Activated CD4-positive, alpha-beta T cell treated with anti-CD3 and anti-CD28 coated beads, Interleukin-2, amount 50 U/mL, for 4 hours (primary cell): ENCODE measurements around the gene KIF17.

Source experiments
- DNase-seq, 2 experiments: peaks; one replicate each; pipeline ENCODE4 v3.0.0-alpha.2; 2020

KIF17 gene

DNA sequence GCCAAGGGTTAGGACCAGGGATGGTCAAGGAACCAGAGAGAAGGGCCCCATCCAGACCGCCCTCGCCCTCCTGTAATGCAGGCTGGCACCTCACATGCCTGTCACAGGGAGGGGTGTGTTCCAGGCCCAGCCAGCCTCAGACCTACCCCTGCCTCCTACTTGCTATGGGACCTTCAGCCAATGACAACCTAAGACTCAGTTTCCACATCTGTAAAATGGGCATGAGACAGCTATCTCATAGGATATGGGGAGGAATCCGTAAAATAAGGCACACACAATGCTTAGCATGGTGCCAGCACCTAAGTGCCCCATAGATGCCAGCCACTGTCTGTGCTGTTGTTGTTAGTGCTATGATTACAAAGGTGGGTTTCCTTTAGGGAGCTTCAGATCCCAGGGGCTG, 7.9 kb downstream of the KIF17 start:
- DNase-seq, result no peak

DNA sequence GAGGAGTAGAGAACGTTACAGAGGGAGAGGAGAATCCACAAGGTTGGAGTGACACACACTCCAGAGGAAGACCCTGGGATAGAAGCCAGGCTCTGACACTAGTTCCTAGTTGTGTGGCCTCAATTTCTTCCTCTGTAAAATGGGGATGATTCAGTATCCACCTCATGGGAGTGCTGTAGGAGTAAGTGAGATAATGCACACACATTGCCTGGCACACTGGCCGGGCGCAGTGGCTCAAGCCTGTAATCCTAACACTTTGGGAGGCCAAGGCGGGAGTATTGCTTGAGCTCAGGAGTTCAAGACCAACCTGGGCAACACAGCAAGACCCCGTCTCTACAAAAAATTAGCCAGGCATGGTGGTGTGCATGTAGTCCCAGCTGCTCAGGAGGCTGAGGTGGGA, 8.9 kb downstream of the KIF17 start:
- no peak for DNase-seq

DNA sequence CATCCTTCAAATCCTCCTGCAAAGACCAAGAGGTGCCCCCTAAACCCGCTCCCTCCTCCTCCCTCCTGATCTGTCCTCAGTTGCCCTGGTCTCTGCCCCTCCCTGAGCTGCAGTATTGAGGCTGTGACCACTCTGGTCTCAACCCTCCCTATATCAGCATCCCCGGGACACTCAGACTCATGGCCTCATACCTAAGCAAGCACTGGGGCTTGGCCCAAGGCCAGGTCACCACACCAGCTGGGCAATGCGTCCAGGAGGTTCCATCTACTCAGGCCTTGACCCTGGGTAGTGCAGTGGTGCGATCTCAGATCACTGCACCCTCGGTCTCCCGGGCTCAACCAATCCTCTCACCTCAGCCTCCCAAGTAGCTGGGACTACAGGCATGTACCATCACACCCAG, 9.8 kb downstream of the KIF17 start:
- DNase-seq, result no peak

DNA sequence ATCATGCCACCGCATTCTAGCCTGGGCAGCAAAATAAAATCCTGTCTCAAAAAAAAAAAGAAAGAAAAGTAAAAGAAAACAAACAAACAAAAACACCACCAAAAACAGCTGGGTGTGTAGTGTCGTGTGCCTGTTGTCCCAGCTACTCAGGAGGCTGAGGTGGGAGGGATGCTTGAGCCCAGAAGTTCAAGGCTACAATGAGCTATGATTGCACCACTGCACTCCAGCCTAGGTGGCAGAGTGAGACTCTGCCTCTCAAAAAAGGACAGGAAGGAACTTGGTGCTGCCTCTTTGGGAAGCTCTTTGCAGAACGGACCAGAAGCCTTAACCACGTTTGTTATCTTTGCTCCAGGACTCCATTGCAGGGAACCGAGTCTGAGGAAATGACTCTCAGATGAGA, 11.0 kb downstream of the KIF17 start:
- no peak for DNase-seq

DNA sequence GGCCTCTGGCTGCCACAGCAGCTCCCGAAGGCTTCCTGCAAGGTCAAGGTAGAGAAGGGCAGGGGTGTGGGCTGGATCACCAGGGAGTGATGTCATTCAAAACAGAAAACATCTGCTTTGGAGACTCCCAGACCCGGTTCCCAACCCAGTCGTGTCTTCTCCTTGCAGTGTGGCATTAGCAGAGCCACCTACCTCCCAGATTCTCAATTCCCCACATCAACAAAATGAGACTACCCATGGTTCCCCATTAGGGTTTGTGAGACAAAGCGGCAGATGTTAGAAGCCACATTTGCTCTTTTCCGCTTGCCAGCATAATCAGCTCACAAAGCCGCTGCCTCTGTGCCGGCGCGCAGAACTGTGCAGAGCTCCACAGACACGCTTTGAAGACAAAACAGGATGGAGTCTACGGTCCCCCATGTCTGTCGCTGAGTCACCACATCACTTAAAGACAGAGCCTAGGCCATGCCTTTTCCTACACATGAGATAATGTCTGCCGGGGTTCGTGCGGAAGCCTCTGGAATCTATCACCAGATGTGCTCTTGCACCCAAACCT, 12.5 kb downstream of the KIF17 start:
- DNase-seq, result no peak

DNA sequence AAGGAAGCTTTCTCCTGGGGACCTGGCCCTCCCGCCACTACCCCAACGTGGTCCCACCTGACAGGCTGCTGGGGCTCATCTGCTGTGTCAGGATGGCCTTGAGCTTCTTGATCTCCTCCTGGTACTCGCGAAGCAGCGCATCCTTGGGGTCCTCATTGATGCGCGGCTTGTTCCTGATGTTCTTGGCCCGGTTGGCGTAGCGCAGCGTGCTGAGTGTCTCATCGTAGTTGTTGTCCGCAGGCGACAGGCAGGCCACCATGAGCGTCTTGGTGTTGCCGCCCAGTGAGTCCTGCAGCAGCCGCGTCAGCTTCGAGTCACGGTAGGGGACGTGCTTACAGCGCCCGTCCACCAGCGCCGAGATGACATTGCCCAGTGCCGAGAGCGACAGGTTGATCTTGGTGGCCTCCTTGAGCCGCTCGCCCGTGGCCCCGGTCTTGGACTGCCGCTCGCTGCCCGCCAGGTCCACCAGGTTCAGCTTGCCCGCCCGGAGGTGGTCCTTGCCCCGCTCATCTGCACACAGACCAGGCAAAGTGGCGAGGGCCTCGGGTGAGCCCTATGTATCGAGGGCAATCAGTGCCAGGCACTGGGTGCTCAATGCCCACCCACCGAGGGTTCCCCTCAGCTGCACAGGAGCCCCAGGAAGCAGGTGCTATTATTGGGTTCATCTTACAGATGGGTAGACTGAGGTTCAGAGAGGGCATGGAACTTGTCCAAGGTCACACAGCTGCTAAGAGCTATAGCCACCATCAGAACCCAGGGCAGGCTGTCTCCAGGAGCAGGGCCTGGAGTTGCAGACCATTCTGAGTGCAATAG, 13.2 kb downstream of the KIF17 start:
- no peak for DNase-seq

DNA sequence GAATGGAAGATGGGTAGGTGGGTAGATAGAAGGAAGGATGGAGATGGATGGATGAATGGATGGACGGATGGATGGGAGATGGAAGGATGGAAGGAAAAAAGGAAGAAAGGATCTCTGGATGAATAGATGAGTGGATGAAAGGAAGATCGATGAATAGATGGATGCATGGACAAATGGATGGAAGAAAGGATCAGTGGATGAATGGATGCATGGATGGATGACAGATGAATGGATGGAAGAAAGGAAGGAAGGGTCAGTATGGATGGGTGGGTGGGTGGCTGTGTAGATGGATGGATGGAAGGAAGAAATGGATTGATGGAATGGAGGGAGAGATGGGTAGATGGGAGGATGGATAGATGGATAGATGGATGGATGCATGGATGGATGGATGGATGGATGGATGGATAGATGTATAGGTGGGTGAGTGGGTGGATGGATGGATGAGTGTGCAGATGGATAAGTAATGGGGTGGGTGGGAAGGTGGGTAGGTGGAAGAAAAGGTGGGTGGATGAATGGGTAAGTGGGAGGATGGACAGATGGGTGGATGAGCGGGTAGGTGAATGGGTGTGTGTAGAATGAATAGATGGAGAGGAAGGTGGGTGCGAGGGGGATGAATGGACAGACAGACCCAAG, 14.6 kb downstream of the KIF17 start:
- DNase-seq, result no peak

DNA sequence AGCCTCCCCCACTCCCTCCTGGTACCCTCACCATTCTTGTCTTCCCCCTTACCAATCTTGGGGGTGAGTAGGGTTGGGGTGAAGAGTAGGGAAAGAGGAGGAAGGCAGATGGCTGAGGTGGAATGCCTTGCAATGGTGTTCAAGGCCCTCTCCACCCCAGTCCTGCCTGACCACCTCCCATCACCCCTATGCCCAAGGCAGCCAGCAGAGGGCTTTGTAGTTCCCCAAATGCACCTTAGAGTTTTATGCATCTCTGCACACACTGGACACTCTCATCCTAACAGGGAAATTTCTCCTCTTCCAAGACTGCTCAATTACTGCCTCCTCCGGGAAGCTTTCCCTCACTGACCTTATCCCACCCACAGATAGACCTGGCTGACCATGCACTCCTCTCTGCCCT, 15.4 kb downstream of the KIF17 start:
- DNase-seq, result no peak

DNA sequence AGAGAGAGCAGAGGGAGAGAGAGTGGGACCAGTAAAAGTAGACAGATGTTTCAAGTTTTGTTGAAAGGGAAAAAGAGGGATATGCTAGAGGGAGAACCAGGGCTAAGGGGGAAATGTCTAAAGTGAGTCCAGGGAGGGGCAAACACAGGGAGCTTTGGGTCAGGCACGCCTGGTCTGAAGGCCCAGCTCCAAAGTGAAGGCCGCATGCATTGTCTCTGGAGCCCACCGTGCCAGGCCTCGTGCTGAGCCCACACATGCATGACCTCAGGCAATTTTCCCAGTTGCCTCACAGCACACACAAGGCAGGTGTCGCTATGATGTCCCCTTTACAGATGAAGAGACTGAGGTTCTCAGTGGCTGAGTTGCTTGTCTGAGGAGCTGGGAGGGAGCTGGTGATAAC, 16.0 kb downstream of the KIF17 start:
- DNase-seq, result no peak

DNA sequence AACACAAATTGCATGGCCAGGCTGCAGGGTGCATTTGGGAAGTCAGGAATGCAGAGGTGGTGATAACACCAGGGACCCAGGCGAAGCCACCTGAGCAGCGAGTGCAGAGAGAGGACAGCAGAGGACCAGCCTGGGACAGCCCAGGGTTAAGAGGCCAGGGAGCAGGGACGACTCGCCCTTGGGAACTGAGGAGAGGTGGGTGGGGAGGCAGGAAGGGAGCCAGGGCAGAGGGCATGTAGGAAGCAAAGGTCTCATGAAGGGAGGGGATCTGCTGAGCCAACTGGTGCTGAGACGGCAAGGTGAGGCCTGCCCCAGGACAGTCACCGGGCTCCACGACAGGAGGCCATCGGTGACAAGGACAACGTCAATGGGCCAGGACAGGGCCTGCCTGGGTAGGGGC, 16.4 kb downstream of the KIF17 start:
- DNase-seq, result no peak

DNA sequence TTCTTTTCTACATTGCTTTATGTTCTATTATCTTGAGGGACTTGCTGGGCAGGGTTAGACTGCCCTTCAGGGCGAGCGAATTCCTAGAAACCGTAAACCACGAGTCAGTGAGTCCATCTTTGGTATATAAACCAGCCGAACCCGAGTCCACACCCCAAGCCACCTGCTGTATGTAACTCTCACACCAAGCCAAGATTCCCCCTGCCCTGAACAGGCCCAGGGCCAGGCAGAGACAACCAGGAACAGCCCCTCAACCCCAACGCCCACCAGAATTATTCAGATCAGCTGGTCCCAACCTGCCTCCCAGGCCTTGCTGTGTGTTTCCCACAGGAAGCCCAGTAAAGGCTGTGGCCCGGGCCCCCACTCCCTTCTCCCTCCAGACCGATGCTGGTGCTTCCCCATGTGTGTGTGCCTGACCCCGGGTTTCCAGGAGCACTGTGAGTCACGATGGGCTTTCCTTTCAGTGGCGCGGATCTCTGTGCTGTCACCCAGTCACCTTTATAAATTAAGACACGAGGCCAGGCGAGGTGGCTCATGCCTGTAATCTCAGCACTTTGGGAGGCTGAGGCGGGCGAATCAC, 17.1 kb downstream of the KIF17 start:
- DNase-seq, result no peak

DNA sequence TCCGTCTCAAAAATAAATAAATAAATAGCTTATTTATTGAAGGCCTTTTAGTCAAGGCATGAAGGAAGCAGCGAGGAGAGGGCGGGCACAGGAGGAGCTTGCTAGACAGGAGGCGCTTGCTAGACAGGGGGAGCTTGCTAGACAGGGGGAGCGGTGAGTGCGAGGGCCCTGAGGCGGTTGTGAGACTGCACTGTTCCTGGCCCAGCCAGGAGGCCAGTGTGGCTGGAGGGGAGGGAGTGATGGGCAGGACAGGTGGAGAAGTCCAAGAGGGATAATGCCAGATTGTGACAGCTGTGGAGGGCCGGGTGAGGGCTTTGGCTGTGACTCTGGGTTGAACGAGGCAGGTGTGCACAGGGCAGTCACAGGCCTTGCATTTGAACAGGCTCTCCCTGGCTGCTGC, 18.2 kb downstream of the KIF17 start:
- DNase-seq, result no peak

DNA sequence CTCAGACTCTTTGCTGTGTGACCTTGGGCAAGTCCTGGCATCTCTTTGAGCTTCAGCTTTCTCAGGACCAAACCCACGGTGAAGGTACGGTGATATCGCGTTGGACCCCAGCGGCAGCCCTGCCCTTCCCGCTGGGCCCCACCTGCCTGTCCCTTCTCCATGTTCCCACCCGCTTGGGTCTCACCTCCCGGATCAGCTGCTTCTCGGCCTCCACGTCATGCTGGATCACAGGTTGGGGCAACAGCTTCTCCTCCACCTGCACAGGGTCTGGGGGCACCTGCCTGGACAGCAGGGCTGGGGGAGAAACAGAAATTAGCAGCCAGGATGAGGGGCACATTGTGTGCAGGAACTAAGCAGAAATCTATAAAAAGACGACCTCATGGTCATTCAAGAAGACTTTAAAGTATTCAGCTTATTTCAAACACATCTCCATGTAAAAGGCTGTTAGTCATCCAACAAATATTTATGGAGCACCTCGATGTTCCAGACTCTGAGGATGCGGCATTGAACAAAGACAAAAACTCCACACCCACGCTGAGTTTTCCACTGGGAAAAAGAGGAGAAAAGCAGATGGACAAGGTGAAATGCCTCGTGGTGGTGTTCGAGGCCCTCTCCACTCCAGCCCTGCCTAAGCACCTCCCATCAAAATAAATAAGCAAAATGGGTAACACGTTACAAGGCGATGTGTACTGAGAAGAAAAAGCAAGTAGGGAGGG, 19.5 kb downstream of the KIF17 start:
- DNase-seq, result no peak

DNA sequence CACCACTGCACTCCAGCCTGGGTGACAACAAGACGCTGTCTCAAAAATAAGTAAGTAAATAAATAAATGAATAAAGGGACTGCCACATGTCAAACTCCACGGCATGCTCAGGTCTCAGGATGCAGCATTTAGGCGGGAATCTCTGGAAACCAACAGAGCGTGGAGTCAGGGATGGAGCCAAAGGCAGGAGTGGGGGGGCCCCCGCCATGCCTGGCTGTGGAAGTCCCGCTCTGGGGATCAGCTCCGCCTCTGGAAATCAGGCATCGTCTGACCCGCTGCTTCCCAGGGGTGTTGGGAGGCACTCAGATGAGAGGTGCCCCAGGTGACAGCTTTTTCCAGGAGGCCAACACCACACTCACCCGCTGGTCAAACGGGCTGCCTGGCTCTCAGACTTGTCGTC, 20.2 kb downstream of the KIF17 start:
- DNase-seq, result no peak

DNA sequence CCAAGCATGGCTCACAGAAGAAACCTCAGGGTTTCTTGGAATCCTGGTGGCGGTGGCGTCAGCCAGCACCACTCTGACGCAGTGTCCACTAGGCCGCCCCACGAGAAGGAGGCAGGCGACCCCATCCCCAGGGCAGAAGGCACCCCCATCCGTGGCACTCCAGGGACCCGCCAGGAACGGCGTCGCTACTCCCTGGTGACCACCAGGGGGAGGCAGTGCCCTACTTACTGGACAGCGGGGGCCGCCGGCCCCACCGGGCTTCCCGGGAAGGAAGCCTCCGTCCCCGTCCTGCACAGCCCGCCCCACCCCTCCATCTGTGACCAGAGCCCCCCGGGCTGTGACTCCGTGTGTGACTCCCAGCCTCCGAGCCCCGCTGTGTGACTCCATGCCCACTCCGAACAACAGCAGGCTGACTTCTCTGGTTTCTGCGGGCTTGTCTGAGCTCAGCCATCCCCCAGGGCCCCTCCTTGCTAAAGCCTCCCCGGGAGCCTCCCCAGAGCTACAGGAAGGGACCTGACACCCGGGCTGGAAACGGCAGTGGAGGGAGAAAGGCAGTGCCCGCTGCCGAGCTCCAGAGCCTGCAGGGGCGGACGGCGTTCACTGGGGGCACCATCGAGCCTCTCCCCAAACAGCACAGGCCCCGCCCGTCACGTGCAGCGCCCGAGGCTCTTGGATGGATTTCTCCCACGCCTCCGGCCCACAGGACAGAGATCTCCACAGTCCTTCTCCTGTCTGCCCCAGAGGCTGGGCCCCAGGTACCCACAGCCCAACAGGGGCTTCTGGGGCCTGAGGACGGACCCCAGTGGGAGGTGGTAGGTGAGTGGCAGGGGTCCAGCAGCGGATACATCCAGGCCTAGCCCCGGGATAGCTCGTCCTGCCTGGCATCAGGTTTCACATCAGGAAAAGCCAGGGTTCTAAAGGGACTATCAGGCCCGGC, 21.1 kb downstream of the KIF17 start:
- DNase-seq, result peak; percentile 59 to 62

DNA sequence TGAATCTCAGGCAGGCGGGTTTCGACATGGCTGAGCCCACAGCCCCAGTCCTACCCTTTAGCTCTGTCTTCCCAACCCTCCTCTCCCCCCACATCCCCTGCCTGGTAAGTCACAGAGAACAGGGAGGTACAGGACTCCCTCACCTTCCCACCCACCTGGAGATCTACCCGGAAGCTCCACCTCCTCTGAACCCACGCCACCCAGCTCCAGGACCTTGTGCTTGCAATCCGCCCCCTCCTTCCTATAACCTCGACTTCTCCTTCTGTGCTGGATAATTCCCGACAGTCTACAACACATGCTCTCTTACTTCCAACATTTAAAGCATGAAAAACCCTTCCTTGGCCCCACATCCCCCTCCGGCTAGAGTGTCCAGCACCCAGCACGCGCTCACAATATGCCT, 22.3 kb downstream of the KIF17 start:
- no peak for DNase-seq

DNA sequence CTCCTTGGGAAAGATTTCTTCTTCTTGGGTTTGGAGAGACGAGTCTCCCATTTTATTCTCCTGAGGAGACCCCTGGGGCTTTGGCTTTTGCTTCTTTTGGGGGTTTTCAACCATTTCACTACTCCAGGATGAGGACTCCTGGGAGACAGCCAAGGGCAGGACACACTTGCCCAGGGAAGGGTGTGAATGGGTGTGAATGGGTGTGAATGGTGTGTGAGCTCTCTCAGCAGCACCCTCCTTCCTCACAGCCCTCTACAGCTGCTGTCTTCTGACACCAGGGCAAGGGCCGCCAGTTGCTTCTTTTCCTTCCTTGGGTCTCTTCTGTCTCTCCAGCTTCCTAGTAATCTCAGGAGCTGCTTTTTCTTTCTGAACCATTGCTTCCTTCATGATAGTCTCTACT, 24.2 kb downstream of the KIF17 start:
- no peak for DNase-seq

DNA sequence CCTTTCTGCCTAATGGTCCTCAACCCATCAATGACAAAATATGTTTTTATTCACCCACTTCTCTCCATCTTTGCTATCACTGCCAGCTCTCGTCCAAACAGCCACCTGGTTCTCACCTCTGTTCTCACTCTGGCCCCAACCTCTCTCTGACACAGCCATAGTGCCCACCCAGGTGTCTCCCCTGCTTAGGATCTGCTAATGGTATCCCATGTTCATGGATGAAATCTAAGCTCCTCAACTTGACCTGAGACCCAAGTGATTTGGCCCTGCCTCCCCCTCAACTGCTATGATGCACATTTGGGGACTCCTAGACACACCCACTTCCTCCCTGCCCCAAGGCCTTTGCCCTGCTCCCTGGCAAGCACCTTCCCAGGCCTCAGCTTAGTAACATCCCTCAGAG, 25.9 kb downstream of the KIF17 start:
- DNase-seq, result no peak

DNA sequence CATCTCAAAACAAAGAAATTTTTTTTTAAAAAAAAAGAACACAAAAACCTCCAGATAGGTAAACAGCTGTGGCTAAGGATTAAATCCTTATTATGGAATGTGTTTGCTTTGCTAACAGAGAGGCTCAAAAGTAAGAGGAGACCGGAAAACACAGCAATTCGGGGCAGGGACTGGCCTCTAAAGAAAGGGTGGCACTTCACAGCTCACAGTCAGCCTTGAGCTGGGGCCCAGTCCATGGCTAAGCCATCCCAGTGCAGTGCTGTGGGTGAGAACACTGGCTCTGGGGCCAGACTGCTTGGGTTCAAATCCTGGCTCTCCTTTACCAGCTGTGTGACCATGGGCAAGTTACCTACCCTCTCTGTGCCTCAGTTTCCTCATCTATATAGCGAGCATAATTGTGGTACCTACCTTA, 28.2 kb downstream of the KIF17 start:
- DNase-seq, result no peak

DNA sequence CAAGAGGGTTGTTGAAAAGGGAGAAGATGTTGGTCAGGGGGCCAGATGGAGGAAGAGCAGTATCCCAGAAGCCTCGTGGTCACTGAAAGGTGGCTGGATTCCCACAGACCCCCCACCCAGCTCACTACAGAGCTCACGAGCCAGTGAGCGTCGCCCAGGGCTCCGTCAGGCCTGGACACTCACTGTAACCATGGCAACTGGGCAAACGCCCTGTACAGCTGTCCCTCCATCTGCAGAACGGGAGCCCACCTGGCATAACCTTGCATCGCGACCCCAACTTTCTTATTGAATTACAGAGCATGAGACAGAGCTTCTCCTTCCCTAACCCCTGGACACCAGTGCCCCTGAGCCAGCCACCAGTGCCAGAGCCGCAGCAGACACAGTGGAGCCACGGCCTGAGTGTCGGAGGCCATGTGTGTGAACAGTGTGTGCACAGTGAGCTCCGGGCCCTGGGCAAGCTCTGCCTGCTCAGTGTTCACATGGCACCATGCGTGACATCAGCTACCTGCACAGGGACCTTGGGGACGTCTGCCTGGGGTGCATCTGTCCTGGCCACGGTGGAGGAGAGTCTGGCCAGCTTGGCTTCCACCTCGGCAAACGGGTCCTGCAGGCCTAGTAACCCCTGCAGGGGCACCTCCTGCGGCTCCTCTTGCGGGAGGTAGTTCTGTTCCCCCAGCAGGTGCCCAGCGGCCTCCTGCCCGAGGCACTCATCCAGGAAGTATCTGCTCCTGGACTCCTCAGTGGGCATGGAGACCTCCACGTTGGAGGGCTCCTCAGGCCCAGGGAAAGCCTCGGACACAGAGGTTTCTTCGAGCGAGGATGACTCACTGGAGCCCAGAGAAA, 30.7 kb downstream of the KIF17 start:
- DNase-seq, result no peak

DNA sequence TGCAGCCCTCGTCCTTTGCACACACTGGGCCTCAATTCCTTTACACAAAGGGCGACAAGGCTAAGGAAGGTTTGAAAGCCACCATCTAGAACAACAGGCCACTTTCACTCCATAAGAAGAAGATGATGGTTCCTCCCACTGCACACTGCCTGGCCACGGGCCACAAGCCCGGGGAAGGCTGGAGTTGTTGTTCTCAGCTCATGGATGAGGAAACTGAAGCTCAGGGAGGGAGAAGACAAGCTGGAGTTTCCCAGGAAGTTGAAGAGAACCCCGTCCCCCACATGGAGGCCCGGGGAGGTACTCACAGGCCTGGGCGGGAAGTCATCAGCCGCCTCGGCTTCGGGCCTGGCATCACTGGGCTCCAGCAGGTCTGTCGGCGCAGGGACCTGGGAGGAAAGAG, 32.1 kb downstream of the KIF17 start:
- no peak for DNase-seq
